ENCODE data around the gene CCDC13. TPM values are rescaled to one million over a fixed set of nuclear protein-coding genes. Genes with fewer than 3 reads are reported as not detected.

CCDC13 gene
- total and polyA plus RNA-seq, 12 donors = 0.16 to 1.2 (median 0.55) TPM; not detected in 2

DNA sequence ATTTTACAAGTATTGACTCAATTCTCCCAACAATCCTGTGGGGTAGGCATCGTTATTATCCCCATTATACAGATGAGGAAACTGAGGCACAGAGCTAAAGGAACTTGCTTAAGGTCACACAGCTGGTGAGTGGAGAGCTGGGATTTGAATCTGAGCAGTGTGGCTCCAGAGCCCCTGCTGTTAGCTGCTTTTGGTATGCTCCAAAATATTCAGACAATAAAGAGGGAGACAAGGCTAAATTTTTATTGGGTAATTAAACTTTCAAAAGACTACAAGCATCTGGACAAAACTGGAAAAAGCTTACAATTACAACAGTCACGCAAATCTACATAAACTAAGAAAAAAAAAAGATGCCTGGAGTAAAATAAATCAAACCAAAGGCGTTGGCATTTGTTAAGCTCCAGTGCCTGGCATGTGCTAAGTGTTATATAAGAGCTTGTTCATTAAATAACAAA is 27.7 kb downstream of the CCDC13 start:
- no peaks in the 10 kb centered on the region for H3K36me3 ChIP-seq
- no peaks in the 10 kb centered on the region for H3K27me3 ChIP-seq
- H3K4me3 ChIP-seq = no peak overlapping the region
- 74 to 87% methylated on average over 3 of the region's 3 CpGs for WGBS, 2 donors
- DNase-seq (no peak), ATAC-seq (no peak)
- no peaks in the 10 kb centered on the region for H3K9me3 ChIP-seq
- H3K4me1 ChIP-seq = peaks cover under 1 to 48% (median 18%) of the 10 kb centered on the region in 9 donors
- peak overlapping the region in 8 of 10 donors; percentile 25 to 74 (median 64) for H3K27ac ChIP-seq
- TF ChIP-seq, protein P1, sequence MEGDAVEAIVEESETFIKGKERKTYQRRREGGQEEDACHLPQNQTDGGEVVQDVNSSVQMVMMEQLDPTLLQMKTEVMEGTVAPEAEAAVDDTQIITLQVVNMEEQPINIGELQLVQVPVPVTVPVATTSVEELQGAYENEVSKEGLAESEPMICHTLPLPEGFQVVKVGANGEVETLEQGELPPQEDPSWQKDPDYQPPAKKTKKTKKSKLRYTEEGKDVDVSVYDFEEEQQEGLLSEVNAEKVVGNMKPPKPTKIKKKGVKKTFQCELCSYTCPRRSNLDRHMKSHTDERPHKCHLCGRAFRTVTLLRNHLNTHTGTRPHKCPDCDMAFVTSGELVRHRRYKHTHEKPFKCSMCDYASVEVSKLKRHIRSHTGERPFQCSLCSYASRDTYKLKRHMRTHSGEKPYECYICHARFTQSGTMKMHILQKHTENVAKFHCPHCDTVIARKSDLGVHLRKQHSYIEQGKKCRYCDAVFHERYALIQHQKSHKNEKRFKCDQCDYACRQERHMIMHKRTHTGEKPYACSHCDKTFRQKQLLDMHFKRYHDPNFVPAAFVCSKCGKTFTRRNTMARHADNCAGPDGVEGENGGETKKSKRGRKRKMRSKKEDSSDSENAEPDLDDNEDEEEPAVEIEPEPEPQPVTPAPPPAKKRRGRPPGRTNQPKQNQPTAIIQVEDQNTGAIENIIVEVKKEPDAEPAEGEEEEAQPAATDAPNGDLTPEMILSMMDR (IDR thresholded peaks at IDR 0.05) = no peak
- intact Hi-C loops (cut with DNase I) = loop anchor here in 8 of 10 donors (2.0 to 10.0 kb wide), 7 partner anchors 45 to 173 kb away; partner anchors contain the start of genes SEC22C (in 3 of the 8), ZBTB47 (in 2 of the 8) and SS18L2 (in 1 of the 8)

DNA sequence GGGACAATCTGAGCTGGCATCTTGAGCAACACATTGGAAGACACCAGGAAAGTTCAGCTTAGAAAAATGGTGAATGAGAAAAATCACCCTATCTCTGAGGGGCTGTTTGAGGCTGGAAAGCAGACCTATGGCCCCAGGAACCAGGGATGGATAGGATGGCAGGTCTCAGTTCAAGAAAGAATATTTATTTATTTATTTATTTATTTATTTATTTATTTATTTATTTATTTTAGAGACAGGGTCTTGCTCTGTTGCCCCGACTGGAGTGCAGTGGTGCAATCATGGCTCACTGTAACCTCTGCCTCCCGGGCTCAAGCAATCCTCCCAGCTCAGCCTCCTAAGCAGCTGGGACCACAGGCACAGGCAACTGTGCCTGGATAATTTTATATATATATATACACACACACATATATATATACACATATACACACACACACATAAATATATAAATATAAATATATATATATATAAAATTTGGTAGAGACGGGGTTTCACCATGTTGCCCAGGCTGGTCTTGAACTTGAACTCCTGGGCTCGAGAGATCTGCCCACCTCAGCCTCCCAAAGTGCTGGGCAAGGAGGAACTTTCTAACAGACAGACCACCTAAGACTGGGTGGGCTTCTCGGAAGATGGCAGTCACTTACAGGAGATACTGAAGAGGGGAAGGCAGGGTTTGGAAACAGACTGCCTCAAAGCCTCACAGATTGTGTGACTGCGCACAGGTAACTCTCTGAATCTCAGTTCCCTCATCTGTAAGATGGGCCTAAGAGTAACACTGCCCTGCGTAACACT is 29.7 kb downstream of the CCDC13 start:
- H3K4me1 ChIP-seq = peaks cover 2 to 60% (median 23%) of the 10 kb centered on the region in 9 donors
- TF ChIP-seq, protein P1 (IDR thresholded peaks at IDR 0.05) = no peak
- no peak overlapping the region for H3K4me3 ChIP-seq
- DNase-seq (no peak), ATAC-seq (no peak)
- H3K9me3 ChIP-seq = no peaks in the 10 kb centered on the region
- no peaks in the 10 kb centered on the region for H3K27me3 ChIP-seq
- WGBS, 2 donors = 93 to 94% methylated on average over 7 of the region's 7 CpGs
- peak overlapping the region in 6 of 10 donors; percentile 35 to 74 (median 54) for H3K27ac ChIP-seq
- intact Hi-C loops (cut with DNase I) = loop anchor here in 6 of 10 donors (5.0 to 10.0 kb wide), 5 partner anchors 41 to 91 kb away; partner anchors contain the start of genes HHATL (in 2 of the 6) and ZBTB47 (in 2 of the 6)
- H3K36me3 ChIP-seq = no peaks in the 10 kb centered on the region

DNA sequence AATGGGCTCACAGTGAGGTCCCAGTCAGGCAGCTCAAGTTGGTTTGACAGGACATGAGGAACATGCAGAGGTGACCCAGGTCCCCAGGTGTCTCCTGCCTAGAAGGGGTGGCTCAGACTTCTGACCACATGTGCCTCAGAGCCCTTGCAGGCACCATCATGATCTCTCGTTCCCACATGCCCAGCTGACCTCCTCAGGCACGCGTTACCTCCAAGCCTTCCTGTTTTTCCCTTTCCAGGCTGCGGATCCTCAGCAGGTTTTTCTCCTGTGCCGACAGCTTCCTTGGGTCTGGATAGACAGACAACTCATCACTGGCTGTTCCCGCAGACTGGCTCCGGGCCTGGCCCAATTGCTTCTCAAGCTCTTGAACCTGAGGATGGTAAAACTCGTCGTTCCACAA is 30.4 kb downstream of the CCDC13 start:
- Histone ChIP-seq H3K27me3 (no peaks in the 10 kb centered on the region), H3K36me3 (no peaks in the 10 kb centered on the region), H3K4me1 (peaks cover 2 to 60% (median 23%) of the 10 kb centered on the region in 9 donors), H3K27ac (peak overlapping the region in 1 of 10 donors; percentile 30), H3K9me3 (no peaks in the 10 kb centered on the region), H3K4me3 (no peak overlapping the region)
- ATAC-seq = no peak
- DNase-seq = no peak
- 84 to 90% methylated on average over 9 of the region's 9 CpGs for WGBS, 2 donors
- TF ChIP-seq, protein P1 (IDR thresholded peaks at IDR 0.05) = no peak
- intact Hi-C loops (cut with DNase I) = loop anchor here in 6 of 10 donors (5.0 to 10.0 kb wide), 5 partner anchors 40 to 90 kb away; partner anchors contain the start of genes HHATL (in 2 of the 6) and ZBTB47 (in 2 of the 6)

DNA sequence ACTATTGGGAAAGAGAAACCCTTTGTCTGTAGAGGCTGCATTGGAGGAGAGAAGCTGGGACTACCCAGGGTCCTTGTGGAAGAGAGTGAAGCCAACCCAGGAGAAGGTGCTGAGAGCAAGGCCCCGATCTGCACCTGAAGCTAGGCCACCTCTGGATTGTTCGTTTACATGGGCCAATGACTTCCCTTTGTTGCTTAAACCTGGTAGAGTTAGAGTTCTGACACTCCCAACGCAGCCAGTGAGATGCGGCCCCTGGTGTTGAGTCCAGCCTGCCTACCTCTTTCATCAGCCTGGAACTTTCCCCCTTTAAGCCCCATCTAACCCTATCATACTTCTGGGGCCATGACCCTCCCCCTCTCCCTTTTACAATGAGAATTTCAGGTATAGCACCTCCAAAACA is 30.8 kb downstream of the CCDC13 start:
- no peak for ATAC-seq

More for the DNA sequence above, 30.8 kb downstream of the CCDC13 start:
- H3K27ac ChIP-seq = peak overlapping the region in 2 of 10 donors; percentile 30 to 87
- H3K4me3 ChIP-seq = no peak overlapping the region
- TF ChIP-seq, protein P1 (IDR thresholded peaks at IDR 0.05) = no peak
- no peaks in the 10 kb centered on the region for H3K27me3 ChIP-seq
- 87 to 90% methylated on average over 4 of the region's 4 CpGs for WGBS, 2 donors
- peaks cover 2 to 60% (median 22%) of the 10 kb centered on the region in 9 donors for H3K4me1 ChIP-seq
- no peaks in the 10 kb centered on the region for H3K9me3 ChIP-seq
- no peak for DNase-seq
- intact Hi-C loops (cut with DNase I) = loop anchor here in 6 of 10 donors (5.0 to 10.0 kb wide), 5 partner anchors 40 to 90 kb away; partner anchors contain the start of genes HHATL (in 2 of the 6) and ZBTB47 (in 2 of the 6)
- no peaks in the 10 kb centered on the region for H3K36me3 ChIP-seq

All from heart right ventricle (tissue), 16 donors.